CD4-positive, alpha-beta T cell treated with Interleukin-6 at 100 ng/mL for 8 hours (primary cell): ENCODE results near the gene PLXNB1.
"Not testable (repeated sequence)": the region's sequence is repeated elsewhere in the genome, so short reads cannot be mapped to it uniquely, and the experiment has no call there.

Experiments used
- DNase-seq: peaks from one replicate; pipeline ENCODE4 v3.0.0-alpha.2; 2020; ENCODE audit warnings: mixed read lengths, low spot score

The PLXNB1 gene

GRCh38 chr3:48463703-48464102 lies 33.8 kb upstream of the PLXNB1 start:
- no peak for DNase-seq

GRCh38 chr3:48461767-48462166 lies 31.9 kb upstream of the PLXNB1 start:
- not testable (repeated sequence) for DNase-seq

- DNase-seq, result no peak
Measured at GRCh38 chr3:48460517-48460902, 30.6 kb upstream of the PLXNB1 start.

GRCh38 chr3:48459773-48460516 lies 30.1 kb upstream of the PLXNB1 start:
- DNase-seq, result no peak

- no peak for DNase-seq
Measured at GRCh38 chr3:48459331-48459730, 29.4 kb upstream of the PLXNB1 start.

GRCh38 chr3:48456456-48456855 lies 26.6 kb upstream of the PLXNB1 start:
- DNase-seq, result no peak

- DNase-seq, result no peak
Measured at GRCh38 chr3:48451270-48451669, 21.4 kb upstream of the PLXNB1 start.

- peak; percentile 79 for DNase-seq
Measured at GRCh38 chr3:48446425-48447193, 16.7 kb upstream of the PLXNB1 start, which contains the start of gene ATRIP. TSS of gene ATRIP (plus strand) at chr3:48446737. CDS start at chr3:48446846, 109 bp downstream.

GRCh38 chr3:48446043-48446424 lies 16.1 kb upstream of the PLXNB1 start:
- DNase-seq, result no peak

GRCh38 chr3:48445277-48445882 lies 15.5 kb upstream of the PLXNB1 start:
- no peak for DNase-seq

GRCh38 chr3:48441940-48442339 lies 12.1 kb upstream of the PLXNB1 start:
- DNase-seq, result no peak

GRCh38 chr3:48440590-48440958 lies 10.7 kb upstream of the PLXNB1 start:
- DNase-seq, result no peak

GRCh38 chr3:48439820-48440589 lies 10.1 kb upstream of the PLXNB1 start, which contains the start of the genes CCDC51 and TMA7:
TSS of gene CCDC51 (minus strand) at chr3:48440119. CDS start at chr3:48435128, 4,991 bp downstream.
TSS of gene TMA7 (plus strand) at chr3:48440257. CDS start at chr3:48440297, 40 bp downstream.
- DNase-seq, result peak; percentile 97

GRCh38 chr3:48437812-48438211 lies 7.9 kb upstream of the PLXNB1 start:
- no peak for DNase-seq

- DNase-seq, result no peak
Measured at GRCh38 chr3:48436855-48437254, 7.0 kb upstream of the PLXNB1 start.

- DNase-seq, result no peak
Measured at GRCh38 chr3:48436477-48436787, 6.5 kb upstream of the PLXNB1 start.

- peak; percentile 87 for DNase-seq
Measured at GRCh38 chr3:48435774-48436476, 6.0 kb upstream of the PLXNB1 start.

- DNase-seq, result no peak
Measured at GRCh38 chr3:48435223-48435595, 5.3 kb upstream of the PLXNB1 start.

GRCh38 chr3:48434591-48435222 lies 4.8 kb upstream of the PLXNB1 start:
- DNase-seq, result no peak

GRCh38 chr3:48433472-48434118 lies 3.7 kb upstream of the PLXNB1 start:
- no peak for DNase-seq
